ENCODE data around the gene WRAP73.

The WRAP73 gene

GRCh38 chr1:3644273-3644672 lies 5.6 kb downstream of the WRAP73 start:
- DNase-seq: no peak

GRCh38 chr1:3642919-3643675 lies 6.8 kb downstream of the WRAP73 start:
- DNase-seq: no peak

- no peak for DNase-seq
Measured at GRCh38 chr1:3641816-3642215, 8.1 kb downstream of the WRAP73 start.

- DNase-seq: no peak
Measured at GRCh38 chr1:3641046-3641760, 8.7 kb downstream of the WRAP73 start.

- DNase-seq: no peak
Measured at GRCh38 chr1:3640121-3640837, 9.6 kb downstream of the WRAP73 start.

- DNase-seq: no peak
Measured at GRCh38 chr1:3639397-3639911, 10.4 kb downstream of the WRAP73 start.

- no peak for DNase-seq
Measured at GRCh38 chr1:3638676-3639075, 11.2 kb downstream of the WRAP73 start.

- no peak for DNase-seq
Measured at GRCh38 chr1:3638027-3638426, 11.9 kb downstream of the WRAP73 start.

GRCh38 chr1:3636531-3636930 lies 13.4 kb downstream of the WRAP73 start:
- no peak for DNase-seq

- no peak for DNase-seq
Measured at GRCh38 chr1:3636080-3636479, 13.8 kb downstream of the WRAP73 start.

GRCh38 chr1:3634059-3634800 lies 15.7 kb downstream of the WRAP73 start:
- DNase-seq: no peak

- no peak for DNase-seq
Measured at GRCh38 chr1:3633344-3634058, 16.4 kb downstream of the WRAP73 start.

GRCh38 chr1:3632716-3633343 lies 17.1 kb downstream of the WRAP73 start:
- no peak for DNase-seq

- no peak for DNase-seq
Measured at GRCh38 chr1:3632298-3632697, 17.6 kb downstream of the WRAP73 start.

GRCh38 chr1:3631320-3632260 lies 18.3 kb downstream of the WRAP73 start:
- DNase-seq: no peak

GRCh38 chr1:3630914-3631313 lies 19.0 kb downstream of the WRAP73 start:
- DNase-seq: no peak

GRCh38 chr1:3630161-3630611 lies 19.7 kb downstream of the WRAP73 start:
- DNase-seq: no peak

GRCh38 chr1:3629561-3630160 lies 20.2 kb downstream of the WRAP73 start:
- no peak for DNase-seq

- no peak for DNase-seq
Measured at GRCh38 chr1:3628445-3628844, 21.5 kb downstream of the WRAP73 start.
